Activated CD4-positive, alpha-beta T cell treated with anti-CD3 and anti-CD28 coated beads for 1 hour (primary cell): Measurements from ENCODE around the gene SPATA20.

ENCODE experiments used
- DNase-seq: peaks from one replicate; pipeline ENCODE4 v3.0.0-alpha.2; 2020

Gene SPATA20

DNA sequence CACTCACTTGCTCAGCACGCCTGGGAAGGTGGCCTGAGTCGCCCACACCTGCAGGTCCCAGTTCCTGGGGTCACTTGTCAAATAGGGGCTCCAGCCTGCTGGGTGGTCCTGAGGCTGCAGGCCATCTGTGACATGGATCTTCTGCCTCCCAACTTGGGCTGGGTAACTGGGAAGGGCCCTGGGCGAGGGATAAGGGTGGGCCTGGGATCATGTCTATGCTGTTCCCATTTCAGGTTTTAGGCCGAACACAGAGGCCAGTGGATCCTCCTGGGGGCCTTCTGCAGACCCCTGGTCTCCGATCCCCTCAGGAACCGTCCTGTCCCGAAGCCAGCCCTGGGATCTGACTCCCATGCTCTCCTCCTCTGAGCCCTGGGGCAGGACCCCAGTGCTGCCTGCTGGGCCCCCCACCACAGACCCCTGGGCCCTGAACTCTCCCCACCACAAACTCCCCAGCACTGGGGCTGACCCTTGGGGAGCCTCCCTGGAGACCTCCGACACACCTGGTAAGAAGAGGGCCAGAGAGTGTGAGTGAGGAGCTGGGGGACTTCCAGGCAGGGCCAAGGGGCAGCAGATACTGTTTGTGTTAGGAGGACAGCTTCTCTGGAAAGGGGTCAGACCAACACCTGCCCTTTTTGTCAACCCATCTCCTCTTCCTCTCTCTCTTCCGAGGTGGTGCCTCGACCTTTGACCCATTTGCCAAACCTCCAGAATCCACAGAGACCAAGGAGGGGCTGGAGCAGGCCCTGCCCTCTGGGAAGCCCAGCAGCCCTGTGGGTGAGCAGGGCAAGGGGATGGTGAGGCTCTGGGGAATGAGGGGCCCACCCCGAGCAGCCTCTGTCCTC, 6.2 kb upstream of the SPATA20 start:
- DNase-seq: no peak

- no peak for DNase-seq
Observed at GRCh38 chr17:50541402-50541715, 5.6 kb upstream of the SPATA20 start.

DNA sequence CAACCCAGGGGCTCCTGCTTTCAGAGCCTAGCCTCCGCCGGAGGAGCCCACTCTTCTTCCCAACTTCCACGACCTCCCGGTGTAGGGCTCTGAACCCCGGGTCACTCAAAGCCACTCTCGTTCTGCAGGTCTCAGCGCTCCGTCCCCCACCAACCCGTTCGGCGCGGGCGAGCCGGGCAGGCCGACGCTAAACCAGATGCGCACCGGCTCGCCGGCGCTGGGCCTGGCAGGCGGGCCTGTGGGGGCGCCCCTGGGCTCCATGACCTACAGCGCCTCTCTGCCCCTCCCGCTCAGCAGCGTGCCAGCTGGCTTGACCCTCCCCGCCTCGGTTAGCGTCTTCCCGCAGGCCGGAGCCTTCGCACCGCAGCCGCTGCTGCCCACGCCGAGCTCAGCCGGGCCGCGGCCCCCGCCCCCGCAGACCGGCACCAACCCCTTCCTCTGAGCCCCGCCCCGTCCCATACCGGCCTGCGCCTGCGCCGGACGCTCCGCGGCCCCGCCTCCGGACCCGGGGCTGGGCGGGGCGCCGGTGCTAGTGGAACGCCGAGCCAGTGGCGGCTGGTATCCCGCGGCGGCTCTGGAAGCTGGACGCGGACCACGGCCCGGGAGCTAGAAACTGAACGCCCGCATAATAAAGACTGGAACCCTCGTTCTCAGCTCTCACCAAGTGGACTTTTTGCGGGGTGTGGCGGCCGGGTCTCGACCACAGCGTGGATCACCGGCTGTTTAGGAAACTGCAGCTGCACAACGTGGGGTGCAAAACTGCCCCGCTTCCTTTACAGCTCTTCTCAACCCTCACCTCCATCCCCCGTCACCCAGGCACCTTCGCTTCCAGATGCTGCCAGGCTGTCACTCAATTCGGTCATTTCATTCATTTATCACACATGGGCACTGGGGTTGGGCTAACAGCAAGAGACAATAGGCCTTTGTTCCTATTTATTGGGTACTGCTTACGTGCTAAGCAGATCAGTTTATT, 5.0 kb upstream of the SPATA20 start:
- DNase-seq: peak; percentile 73

DNA sequence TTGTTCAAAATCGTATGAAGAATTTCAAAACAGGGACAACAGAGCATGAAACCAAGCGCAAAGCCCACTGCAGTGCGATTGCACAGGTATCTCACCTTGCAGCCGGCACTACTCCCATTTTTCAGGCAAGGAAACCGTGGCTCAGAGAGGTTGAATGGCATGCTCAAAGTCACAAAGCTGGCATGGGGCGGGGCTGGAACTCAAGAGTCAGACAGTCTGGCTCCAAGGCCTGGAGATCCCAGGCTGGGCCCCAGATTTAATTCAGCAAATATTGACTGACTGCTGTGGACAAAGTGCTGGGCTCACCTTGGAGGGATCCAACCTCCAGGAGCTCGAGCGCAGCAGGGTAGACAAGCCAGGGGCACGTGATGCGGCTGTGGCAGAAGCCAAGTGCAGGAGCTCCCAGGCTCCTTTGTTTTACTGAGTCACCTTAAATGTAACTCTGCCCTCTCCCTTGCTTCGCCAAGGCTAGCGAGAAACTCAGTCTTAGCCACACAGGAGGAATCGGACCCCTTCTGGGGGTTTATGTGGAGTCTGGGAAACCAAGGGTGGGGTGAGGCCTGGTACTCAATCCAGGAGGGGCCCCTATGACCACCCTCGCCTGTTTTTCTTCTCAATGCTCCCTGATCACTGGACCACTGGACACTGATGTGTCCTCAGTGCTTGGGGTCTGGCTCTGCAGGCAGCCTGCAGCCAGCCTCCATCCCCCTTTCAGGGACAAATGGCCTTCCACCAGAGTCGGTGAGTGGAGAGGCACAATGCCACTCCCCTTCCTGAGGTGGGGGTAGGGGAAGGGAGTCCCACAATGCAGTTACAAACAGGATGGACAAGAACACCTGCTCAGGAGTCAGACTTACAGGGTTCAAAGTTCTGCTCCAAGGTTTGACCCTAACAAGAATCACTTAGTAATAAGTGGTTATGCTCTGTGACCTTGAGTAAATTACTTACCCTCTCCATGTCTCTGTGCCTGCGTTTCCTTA, 3.9 kb upstream of the SPATA20 start:
- DNase-seq: no peak

- no peak for DNase-seq
Observed at GRCh38 chr17:50544516-50544915, 2.5 kb upstream of the SPATA20 start.

DNA sequence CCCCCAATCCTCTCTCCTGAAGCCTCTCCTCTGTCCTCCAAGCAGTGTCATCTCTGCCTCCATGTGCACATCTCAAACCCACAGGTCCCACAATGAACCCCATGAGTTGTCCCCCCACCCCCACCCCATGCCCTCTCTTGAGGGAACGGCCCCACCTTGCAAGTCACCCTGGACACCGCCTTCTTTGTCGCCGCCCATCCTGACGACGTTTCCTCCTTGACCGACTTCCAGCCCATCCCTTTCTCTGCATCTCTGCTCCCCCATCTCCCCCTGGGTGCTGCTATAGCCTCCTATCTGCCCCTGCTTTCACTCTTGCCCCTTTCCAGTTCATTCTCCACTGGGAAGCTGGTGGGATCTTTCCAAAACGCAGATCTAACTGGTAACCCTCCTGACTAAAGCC, 1.7 kb upstream of the SPATA20 start:
- no peak for DNase-seq

DNA sequence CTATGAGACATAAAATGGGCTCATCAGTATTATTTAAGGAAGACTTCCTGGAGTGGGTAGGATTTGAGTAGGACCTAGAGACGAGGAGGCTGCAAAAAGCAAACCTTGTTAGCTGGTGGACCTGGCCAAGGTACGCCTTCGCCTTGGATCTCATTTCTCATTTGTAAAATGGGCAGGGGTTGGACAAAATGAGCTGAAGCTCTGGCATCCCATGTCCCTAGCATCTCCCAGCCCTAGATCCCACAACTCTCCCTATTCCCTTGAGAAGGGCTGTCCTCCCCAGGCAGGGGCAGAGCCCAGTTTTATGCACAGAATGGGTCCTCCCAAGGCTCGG, 306 bp upstream of the SPATA20 start:
- no peak for DNase-seq

- no peak for DNase-seq
Observed at GRCh38 chr17:50547736-50548083, 736 bp downstream of the SPATA20 start.

DNA sequence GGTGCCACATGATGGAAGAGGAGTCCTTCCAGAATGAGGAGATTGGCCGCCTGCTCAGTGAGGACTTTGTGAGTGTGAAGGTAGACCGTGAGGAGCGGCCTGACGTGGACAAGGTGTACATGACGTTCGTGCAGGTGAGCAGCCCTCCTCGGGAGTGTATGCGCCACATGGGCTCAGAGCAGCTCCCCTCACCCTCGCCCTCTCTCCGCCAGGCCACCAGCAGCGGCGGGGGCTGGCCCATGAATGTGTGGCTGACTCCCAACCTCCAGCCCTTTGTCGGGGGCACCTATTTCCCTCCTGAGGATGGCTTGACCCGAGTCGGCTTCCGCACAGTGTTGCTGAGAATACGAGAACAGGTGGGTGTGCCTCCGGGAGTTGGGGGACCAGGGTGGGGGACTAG, 1.9 kb downstream of the SPATA20 start:
- DNase-seq: no peak

- DNase-seq: no peak
Observed at GRCh38 chr17:50549256-50549941, 2.4 kb downstream of the SPATA20 start.

- DNase-seq: no peak
Observed at GRCh38 chr17:50549969-50550368, 3.0 kb downstream of the SPATA20 start.

DNA sequence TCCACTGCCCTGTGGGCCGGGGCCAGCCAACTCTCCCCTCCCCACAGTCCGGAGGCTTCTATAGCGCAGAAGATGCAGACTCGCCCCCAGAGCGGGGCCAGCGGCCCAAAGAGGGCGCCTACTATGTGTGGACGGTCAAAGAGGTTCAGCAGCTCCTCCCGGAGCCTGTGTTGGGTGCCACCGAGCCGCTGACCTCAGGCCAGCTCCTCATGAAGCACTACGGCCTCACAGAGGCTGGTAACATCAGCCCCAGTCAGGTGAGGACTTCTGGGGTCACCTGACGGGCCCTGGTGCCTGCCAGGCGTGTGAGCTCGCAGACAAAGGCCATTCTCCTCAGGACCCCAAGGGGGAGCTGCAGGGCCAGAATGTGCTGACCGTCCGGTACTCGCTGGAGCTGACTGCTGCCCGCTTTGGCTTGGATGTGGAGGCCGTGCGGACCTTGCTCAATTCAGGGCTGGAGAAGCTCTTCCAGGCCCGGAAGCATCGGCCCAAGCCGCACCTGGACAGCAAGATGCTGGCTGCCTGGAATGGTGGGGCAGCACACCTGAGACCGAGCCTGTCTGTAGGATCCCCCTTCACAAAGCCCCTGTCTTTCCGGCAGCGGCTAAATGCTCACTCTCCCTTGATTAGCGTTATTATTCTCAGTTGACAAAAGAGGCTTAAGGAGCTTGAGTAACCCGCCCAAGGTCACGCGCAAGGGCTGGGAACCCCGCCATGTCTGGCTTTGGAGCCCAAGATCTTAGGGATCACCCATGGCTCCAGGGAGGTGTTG, 3.9 kb downstream of the SPATA20 start:
- DNase-seq: no peak

GRCh38 chr17:50551433-50551815, 4.5 kb downstream of the SPATA20 start:
- DNase-seq: no peak

- no peak for DNase-seq
Observed at GRCh38 chr17:50551884-50552283, 4.9 kb downstream of the SPATA20 start.

DNA sequence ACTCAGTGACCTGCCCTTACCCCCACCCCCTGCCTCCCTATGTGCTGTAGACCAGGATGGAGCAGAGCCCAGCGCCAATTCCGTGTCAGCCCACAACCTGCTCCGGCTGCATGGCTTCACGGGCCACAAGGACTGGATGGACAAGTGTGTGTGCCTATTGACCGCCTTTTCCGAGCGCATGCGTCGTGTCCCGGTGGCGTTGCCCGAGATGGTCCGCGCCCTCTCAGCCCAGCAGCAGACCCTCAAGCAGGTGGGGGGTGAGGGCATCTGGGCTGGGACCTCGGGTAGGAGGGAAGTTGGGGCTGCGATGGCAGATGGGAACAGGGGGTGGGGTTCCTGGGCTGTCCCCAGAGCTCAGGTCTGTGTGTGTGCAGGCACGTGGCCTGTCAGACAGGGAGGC, 7.2 kb downstream of the SPATA20 start:
- no peak for DNase-seq

- no peak for DNase-seq
Observed at GRCh38 chr17:50556803-50557202, 9.8 kb downstream of the SPATA20 start.

DNA sequence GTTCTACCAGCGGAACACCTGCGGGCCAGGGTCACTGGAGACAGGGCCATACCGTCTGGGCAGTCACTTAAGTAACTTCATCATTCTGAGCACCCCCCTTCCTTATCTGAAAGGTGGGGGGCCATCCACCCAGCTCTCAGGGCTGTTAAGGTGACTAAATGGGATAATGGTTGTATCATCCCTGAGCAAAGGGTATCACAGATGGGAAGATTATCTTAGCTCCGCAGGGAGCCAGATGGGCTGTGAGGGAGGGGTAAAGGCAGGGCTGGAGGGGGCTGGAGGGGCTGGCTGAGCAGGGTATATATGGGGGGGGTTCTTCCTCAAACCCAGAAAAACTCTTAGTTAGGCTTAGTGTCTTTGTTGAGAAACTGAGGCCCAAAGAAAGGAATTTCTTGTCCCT, 10.7 kb downstream of the SPATA20 start:
- no peak for DNase-seq

GRCh38 chr17:50558091-50558490, 11.1 kb downstream of the SPATA20 start:
- no peak for DNase-seq

DNA sequence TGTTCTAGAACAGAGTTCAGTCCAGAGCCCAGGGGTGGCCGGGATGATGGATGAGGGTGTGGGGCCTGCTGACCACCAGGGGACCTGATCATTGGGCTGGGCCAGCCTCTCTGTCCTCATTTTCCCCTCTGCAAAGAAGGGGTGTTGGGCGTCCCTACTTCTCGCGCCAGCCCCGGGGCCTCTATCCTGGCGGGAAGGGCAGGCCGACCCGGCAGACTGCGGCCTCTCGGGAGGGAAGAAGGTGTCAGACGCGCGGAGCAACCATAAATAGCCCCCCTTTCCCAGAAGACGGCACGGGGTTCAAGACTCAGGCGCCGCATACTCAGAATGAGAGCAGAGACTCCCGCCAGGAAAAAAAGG, 11.6 kb downstream of the SPATA20 start:
- no peak for DNase-seq

DNA sequence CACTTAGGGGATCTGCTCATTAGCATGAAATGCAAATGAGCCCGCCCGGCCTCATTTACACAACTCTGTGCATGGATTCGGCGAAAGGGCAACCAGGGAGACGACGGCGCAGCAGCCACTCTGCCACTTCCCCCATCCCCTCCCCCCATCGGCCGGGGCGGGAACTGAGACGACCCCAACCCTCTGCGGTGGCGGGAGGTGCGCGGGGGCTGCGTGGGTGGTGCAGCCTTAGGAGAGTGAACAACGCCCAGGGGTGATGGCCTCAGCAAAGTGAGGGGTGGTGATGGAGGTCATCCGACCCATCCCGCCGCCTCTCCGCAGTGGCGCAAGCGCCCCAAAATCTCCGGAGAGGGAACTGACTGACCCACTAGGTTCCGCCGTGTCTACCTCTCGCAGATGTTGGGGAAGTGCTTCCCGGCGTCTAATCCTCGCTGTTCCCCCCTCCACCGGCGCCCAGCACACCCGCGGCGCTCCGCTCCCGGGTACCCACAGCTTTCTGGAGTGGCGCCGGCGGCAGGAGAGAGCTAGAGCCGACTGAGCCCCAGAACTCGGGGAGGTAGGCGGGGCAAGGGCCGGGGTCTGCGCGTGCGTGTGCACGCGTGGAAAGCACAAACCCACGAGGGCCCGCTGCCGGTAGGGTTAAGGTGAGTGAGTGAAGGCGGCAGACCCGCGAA, 12.1 kb downstream of the SPATA20 start:
- DNase-seq: no peak

GRCh38 chr17:50559674-50560184, 12.8 kb downstream of the SPATA20 start:
- DNase-seq: no peak
